Heart right ventricle (tissue), 16 donors: ENCODE measurements around the gene SLC35F3. TPM values are rescaled to one million over a fixed set of nuclear protein-coding genes. Genes with fewer than 3 reads are reported as not detected.

ENCODE experiments used
- ATAC-seq, 8 donors: fragments of 200-7000 bp; cut with Tn5 transposase; one replicate each; pipeline ENCODE4 v1.9.1; 2020; ENCODE audit warnings: mild to moderate bottlenecking in 8 of 8, moderate library complexity in 8 of 8, moderate number of reproducible peaks in 1 of 8
- DNase-seq, 2 donors: peaks; one replicate each; pipeline ENCODE4 v3.0.0-alpha.2; 2020
- H3K27ac ChIP-seq, 10 donors: fragments of 200-600 bp; sonication (generic) in 2 of 10; one replicate each; pipeline versions ENCODE4 v1.5.0 to v1.8.0; 2020 to 2022; ENCODE audit warnings: mild to moderate bottlenecking in 3 of 10
- H3K27me3 ChIP-seq, 7 donors: fragments of 200-600 bp; one replicate each; pipeline ENCODE4 v1.8.0; 2021 to 2022; ENCODE audit warnings: mild to moderate bottlenecking in 2 of 7
- H3K36me3 ChIP-seq, 9 donors: fragments of 200-600 bp; sonication (generic) in 1 of 9; one replicate each; pipeline versions ENCODE4 v1.5.0 to v1.8.0; 2020 to 2022; ENCODE audit warnings: mild to moderate bottlenecking in 2 of 9
- H3K4me1 ChIP-seq, 9 donors: fragments of 200-600 bp; sonication (generic) in 1 of 9; one replicate each; pipeline versions ENCODE4 v1.5.0 to v1.8.0; 2020 to 2022; ENCODE audit warnings: mild to moderate bottlenecking in 4 of 9
- H3K4me3 ChIP-seq, 10 donors: fragments of 200-600 bp; sonication (generic) in 2 of 10; one replicate each; pipeline versions ENCODE4 v1.5.0 to v1.8.0; 2020 to 2022; ENCODE audit warnings: mild to moderate bottlenecking in 7 of 10, moderate library complexity in 2 of 10
- H3K9me3 ChIP-seq, 11 donors: fragments of 200-600 bp in 10 of 11; sonication (generic) in 2 of 11; one replicate each; pipeline versions ENCODE4 v1.5.0 to v1.8.0; 2013 to 2022; ENCODE audit warnings: mild to moderate bottlenecking in 2 of 11, control low read depth in 1 of 11, moderate library complexity in 1 of 11
- WGBS, 2 donors: extraction: QIAGEN DNeasy Blood & Tissue Kit; methylation state at CpG; one replicate each; pipeline ENCODE4 v1.1.7; 2013; ENCODE audit warnings: inconsistent platforms in 1 of 2; 5-methylcytosine and 5-hydroxymethylcytosine counted together
- intact Hi-C, 10 donors: fragments of 100-400 bp; cut with DNase I; formaldehyde crosslinking; loops; one replicate each; pipeline versions ENCODE4 v1.11.1 to v1.14.2; 2022
- polyA plus RNA-seq, 2 donors: library from polyadenylated mRNA; stranded (reverse); fragments of 200-250 nt; gene quantifications; one replicate each; pipeline ENCODE4 v1.2.3, GENCODE V29; 2013
- total RNA-seq, 10 donors: library from RNA; stranded (reverse); fragmentation: NEBNext Ultra II Directional in 3 of 10; extraction: Animal tissue kit (Norgen Biotek cat#: 25700) in 3 of 10; gene quantifications; one replicate each; pipeline versions ENCODE4 v1.2.1 to v1.2.4, GENCODE V29; 2021 to 2023
- TF ChIP-seq, protein P1 (sequence below), 9 donors: fragments of 200-600 bp; sonication (generic) in 2 of 9; IDR thresholded peaks; one replicate each; pipeline versions ENCODE4 v1.5.0 to v1.8.0; 2021 to 2022; ENCODE audit warnings: antibody characterized with exemption in 9 of 9, mild to moderate bottlenecking in 5 of 9, moderate library complexity in 1 of 9
- donor health status: Arrhythmogenic right ventricular cardiomyopathy.
- donor health status: ischemic (EF 13 %, LVEDD 7.1; RV severe dilation, severe dysfunction).
- donor health status: healthy with polysubstance abuse.
- donor health status: DM: no; HTN: yes; CAD: no.
- donor health status: DM: no; HTN: no; CAD: no.
- donor health status: ischemic (EF 25% LVEDD 6.9; RV normal size, moderate dysfunction).
- donor health status: ischemic (EF 25% LVEDD 5.7; RV mildly dilated, moderate dysfunction).
- donor health status: healthy.
- donor health status: DM: yes; HTN: yes; CAD: no.
- donor health status: Ischemic cardiomyopathy.
- donor health status: ischemic (EF 35%, LVEDD 5.7; RV mildly dilated, moderate dysfunction).
- donor health status: nonischemic (EF 11% LVEDD 7.7; RV severe dilation, severe dysfunction).
- donor health status: DM: yes; HTN: yes; CAD: no.
- donor health status: PGD.
- donor health status: ischemic (EF 29% LVEDD 5.4; RV normal size, mild dysfunction).
- donor health status: nonischemic (EF 23%, LVEDD 6.1; RV moderate dilation, normal function).

The SLC35F3 gene
- total and polyA plus RNA-seq, 12 donors: 0.04 to 0.09 (median 0.09) TPM; not detected in 9

DNA sequence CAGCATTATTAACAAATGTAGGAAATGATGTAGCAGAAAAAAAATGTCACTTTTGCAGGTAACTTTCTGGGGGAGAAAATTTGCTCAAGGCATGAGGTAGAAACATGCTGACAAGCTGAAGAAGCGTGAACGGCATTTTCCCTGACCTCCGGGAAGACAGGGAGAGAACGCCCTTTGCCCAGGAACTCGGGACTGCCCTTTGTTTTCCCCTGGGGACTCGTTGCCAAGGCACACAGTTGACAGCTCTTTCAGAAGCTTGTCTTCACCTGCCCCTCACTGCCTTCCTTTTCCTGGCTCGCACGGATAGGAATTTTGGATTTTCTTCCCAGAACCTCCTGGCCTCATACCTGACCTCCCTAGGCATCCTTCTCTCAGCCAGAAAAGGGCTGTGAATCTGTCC lies 416.1 kb downstream of the SLC35F3 start:
- no peak overlapping the region for H3K4me3 ChIP-seq
- ATAC-seq (no peak), DNase-seq (no peak)
- intact Hi-C loops: loop anchor here in 1 of 10 donors (10.0 kb wide), 1 partner anchor 176 kb away; no protein-coding TSS in a partner anchor
- H3K27me3 ChIP-seq: peaks cover 0 to 92% (median 83%) of the 10 kb centered on the region in 7 donors
- H3K36me3 ChIP-seq: no peaks in the 10 kb centered on the region
- no peaks in the 10 kb centered on the region for H3K9me3 ChIP-seq
- H3K4me1 ChIP-seq: peaks cover 0 to 3% (median 0%) of the 10 kb centered on the region in 9 donors
- H3K27ac ChIP-seq: no peak overlapping the region
- TF ChIP-seq, protein P1, sequence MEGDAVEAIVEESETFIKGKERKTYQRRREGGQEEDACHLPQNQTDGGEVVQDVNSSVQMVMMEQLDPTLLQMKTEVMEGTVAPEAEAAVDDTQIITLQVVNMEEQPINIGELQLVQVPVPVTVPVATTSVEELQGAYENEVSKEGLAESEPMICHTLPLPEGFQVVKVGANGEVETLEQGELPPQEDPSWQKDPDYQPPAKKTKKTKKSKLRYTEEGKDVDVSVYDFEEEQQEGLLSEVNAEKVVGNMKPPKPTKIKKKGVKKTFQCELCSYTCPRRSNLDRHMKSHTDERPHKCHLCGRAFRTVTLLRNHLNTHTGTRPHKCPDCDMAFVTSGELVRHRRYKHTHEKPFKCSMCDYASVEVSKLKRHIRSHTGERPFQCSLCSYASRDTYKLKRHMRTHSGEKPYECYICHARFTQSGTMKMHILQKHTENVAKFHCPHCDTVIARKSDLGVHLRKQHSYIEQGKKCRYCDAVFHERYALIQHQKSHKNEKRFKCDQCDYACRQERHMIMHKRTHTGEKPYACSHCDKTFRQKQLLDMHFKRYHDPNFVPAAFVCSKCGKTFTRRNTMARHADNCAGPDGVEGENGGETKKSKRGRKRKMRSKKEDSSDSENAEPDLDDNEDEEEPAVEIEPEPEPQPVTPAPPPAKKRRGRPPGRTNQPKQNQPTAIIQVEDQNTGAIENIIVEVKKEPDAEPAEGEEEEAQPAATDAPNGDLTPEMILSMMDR (IDR thresholded peaks at IDR 0.05): no peak
- WGBS, 2 donors: 26 to 29% methylated on average over 8 of the region's 8 CpGs

DNA sequence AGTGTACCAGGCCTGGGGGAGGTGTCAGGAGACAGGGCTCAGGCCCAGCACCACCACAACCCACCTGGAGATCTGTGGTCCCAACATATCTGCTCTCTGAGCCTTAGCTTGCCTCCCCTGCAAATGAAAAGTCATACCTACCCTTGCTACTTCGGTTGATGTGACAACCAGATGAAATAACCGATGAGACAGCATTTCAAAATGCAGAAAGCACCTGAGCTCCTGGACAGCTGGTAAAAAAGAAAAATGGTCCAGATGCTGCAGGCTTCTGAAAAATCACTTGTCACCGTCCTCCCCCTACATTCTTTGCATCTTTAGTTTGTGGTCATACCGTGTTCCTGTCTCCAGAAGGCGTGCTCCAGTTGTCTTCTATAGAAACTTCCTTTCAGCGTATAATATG lies 416.8 kb downstream of the SLC35F3 start:
- H3K27ac ChIP-seq: no peak overlapping the region
- TF ChIP-seq, protein P1 (IDR thresholded peaks at IDR 0.05): no peak
- 78 to 83% methylated on average over 6 of the region's 6 CpGs for WGBS, 2 donors
- no peaks in the 10 kb centered on the region for H3K9me3 ChIP-seq
- no peak for ATAC-seq
- H3K4me1 ChIP-seq: peaks cover 0 to 3% (median 0%) of the 10 kb centered on the region in 9 donors
- H3K4me3 ChIP-seq: no peak overlapping the region
- no peak for DNase-seq
- no peaks in the 10 kb centered on the region for H3K36me3 ChIP-seq
- intact Hi-C loops: loop anchor here in 1 of 10 donors (10.0 kb wide), 1 partner anchor 176 kb away; no protein-coding TSS in a partner anchor
- H3K27me3 ChIP-seq: peaks cover 0 to 90% (median 80%) of the 10 kb centered on the region in 7 donors

DNA sequence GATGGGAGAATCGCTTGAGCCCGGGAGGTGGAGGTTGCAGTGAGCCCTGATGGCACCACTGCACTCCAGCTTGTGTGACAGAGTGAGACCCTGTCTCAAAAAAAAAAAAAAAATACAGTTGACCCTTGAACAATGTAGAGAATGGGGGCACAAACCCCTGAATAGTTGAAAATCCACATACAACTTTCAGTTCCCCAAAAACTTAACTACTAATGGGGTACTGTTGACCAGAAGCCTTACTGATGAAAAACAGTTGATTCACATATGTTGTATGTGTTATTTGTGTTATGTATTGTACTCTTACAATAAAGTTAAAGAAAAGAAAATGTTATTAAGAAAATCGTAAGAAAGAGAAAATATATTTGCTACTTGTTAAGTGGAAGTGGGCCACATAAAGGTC lies 417.6 kb downstream of the SLC35F3 start:
- Histone ChIP-seq H3K4me3 (no peak overlapping the region), H3K36me3 (no peaks in the 10 kb centered on the region), H3K27me3 (peaks cover 0 to 88% (median 77%) of the 10 kb centered on the region in 7 donors), H3K9me3 (no peaks in the 10 kb centered on the region), H3K27ac (no peak overlapping the region), H3K4me1 (peaks cover 0 to 11% (median 0%) of the 10 kb centered on the region in 9 donors)
- ATAC-seq: no peak
- intact Hi-C loops: loop anchor here in 1 of 10 donors (10.0 kb wide), 1 partner anchor 177 kb away; no protein-coding TSS in a partner anchor
- TF ChIP-seq, protein P1 (IDR thresholded peaks at IDR 0.05): no peak
- DNase-seq: no peak
- WGBS, 2 donors: 90 to 91% methylated on average over 3 of the region's 3 CpGs

DNA sequence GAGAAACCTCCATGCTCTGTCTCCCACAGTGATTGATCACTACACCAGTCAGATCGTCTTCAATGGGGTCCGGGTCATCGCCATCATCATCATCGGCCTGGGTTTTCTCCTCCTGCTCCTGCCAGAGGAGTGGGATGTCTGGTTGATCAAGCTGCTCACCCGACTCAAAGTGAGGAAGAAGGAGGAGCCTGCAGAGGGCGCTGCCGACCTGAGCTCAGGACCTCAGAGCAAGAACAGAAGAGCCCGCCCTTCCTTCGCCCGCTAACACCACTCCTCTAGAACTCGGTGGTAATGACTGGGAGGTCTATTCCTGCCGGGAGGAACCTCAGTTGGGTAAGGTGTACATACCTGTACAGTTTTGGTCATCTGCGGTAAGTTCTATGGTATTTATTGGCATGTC lies 418.5 kb downstream of the SLC35F3 start:
- no peaks in the 10 kb centered on the region for H3K36me3 ChIP-seq
- TF ChIP-seq, protein P1 (IDR thresholded peaks at IDR 0.05): peak in 2 of 9 donors; percentile 31 to 53
- ATAC-seq (no peak), DNase-seq (peak in 1 of 2 donors; percentile 38)
- no peaks in the 10 kb centered on the region for H3K9me3 ChIP-seq
- H3K4me1 ChIP-seq: peaks cover 0 to 11% (median 0%) of the 10 kb centered on the region in 9 donors
- intact Hi-C loops: loop anchor here in 1 of 10 donors (10.0 kb wide), 1 partner anchor 178 kb away; no protein-coding TSS in a partner anchor
- 24 to 25% methylated on average over 13 of the region's 13 CpGs for WGBS, 2 donors
- no peak overlapping the region for H3K4me3 ChIP-seq
- H3K27ac ChIP-seq: no peak overlapping the region
- peaks cover 0 to 79% (median 70%) of the 10 kb centered on the region in 7 donors for H3K27me3 ChIP-seq
